Suppressor macrophage (primary cell): ENCODE results near the gene CTSW.

Source experiments
- DNase-seq, 4 experiments: peaks; one replicate each; pipeline ENCODE4 v3.0.0-alpha.2; 2020 to 2022

Gene CTSW

GRCh38 chr11:65886826-65887722, 7.4 kb downstream of the CTSW start:
- DNase-seq, result peak in 1 of 4 experiments; percentile 1

GRCh38 chr11:65887723-65888162, 8.1 kb downstream of the CTSW start:
- DNase-seq, result no peak

GRCh38 chr11:65888163-65888814, 8.7 kb downstream of the CTSW start, which contains the start of gene FIBP:
Gene FIBP, minus strand, starts transcription at chr11:65888471. Its CDS starts 53 bp downstream, at chr11:65888418.
- DNase-seq, result peak; percentile 97 to 98 (median 98)

GRCh38 chr11:65890324-65891218, 10.9 kb downstream of the CTSW start, which contains the start of gene CCDC85B:
Gene CCDC85B, plus strand, starts transcription at chr11:65890673. Its CDS starts 111 bp downstream, at chr11:65890784.
- peak; percentile 74 to 99 (median 98) for DNase-seq

- DNase-seq, result peak in 3 of 4 experiments; percentile 47 to 63 (median 58)
These were observed 11.8 kb downstream of the CTSW start for GRCh38 chr11:65891219-65892136.

GRCh38 chr11:65892137-65892540, 12.5 kb downstream of the CTSW start:
- DNase-seq, result peak in 1 of 4 experiments; percentile 3

- DNase-seq, result peak in 1 of 4 experiments; percentile 1
These were observed 13.2 kb downstream of the CTSW start for GRCh38 chr11:65892661-65893317.

- peak in 3 of 4 experiments; percentile 52 to 76 (median 72) for DNase-seq
These were observed 14.5 kb downstream of the CTSW start for GRCh38 chr11:65894034-65894591.

- no peak for DNase-seq
These were observed 15.9 kb downstream of the CTSW start for GRCh38 chr11:65895482-65895981.

GRCh38 chr11:65896034-65896999, 16.7 kb downstream of the CTSW start:
- DNase-seq, result no peak

GRCh38 chr11:65897020-65897471, 17.4 kb downstream of the CTSW start:
- peak in 1 of 4 experiments; percentile 0 for DNase-seq

- peak in 1 of 4 experiments; percentile 3 for DNase-seq
These were observed 19.2 kb downstream of the CTSW start for GRCh38 chr11:65898656-65899355.

GRCh38 chr11:65899356-65900124, 19.9 kb downstream of the CTSW start:
- DNase-seq, result peak; percentile 73 to 87 (median 81)

GRCh38 chr11:65900125-65900898, 20.7 kb downstream of the CTSW start, which contains the start of gene FOSL1:
Gene FOSL1, minus strand, starts transcription at chr11:65900388. Its CDS starts 49 bp downstream, at chr11:65900339.
- DNase-seq, result peak; percentile 94 to 97 (median 96)

- no peak for DNase-seq
These were observed 21.2 kb downstream of the CTSW start for GRCh38 chr11:65900899-65901180.

- DNase-seq, result no peak
These were observed 23.4 kb downstream of the CTSW start for GRCh38 chr11:65903068-65903481.
